ENCODE data around the gene MBIP.

- TF ChIP-seq CTCF (IDR thresholded peaks at IDR 0.05; ENCODE audit: insufficient read depth, low read length) (no peak), POLR2AphosphoS5 (IDR thresholded peaks at IDR 0.05; ENCODE audit: low read depth) (no peak), GABPA (IDR thresholded peaks at IDR 0.05; ENCODE audit: low read depth) (no peak)
These were observed 2.8 kb downstream of the MBIP start for GRCh38 chr14:36317650-36318049.
